ENCODE measurements around the gene BBS5.
"Not testable (repeated sequence)": the region's sequence is repeated elsewhere in the genome, so short reads cannot be mapped to it uniquely, and the experiment has no call there.

The BBS5 gene

GRCh38 chr2:169448865-169449264 is 30.4 kb upstream of the BBS5 start:
- CTCF ChIA-PET: interaction anchor here (0.9 kb wide), 1 partner anchor 428 kb away, joined by 3 read pairs; no protein-coding TSS in a partner anchor
- no CpG with 5 or more reads among the region's 1 CpG for WGBS (ENCODE audit: insufficient coverage)

GRCh38 chr2:169452080-169452479 is 27.2 kb upstream of the BBS5 start:
- Histone ChIP-seq H3K36me3 (ENCODE audit: control insufficient read depth in 4 of 4, insufficient read depth in 4 of 4, low read length in 3 of 4) (no peaks in the 10 kb centered on the region), H3K9me3 (ENCODE audit: control extremely low read depth in 1 of 5, control insufficient read depth in 4 of 5, insufficient read depth in 2 of 5, low read depth in 1 of 5, low read length in 4 of 5) (no peaks in the 10 kb centered on the region), H3K27me3 (replicated peaks in 2 of 5; ENCODE audit: control insufficient read depth in 4 of 5, insufficient read depth in 5 of 5, low read length in 4 of 5) (no peaks in the 10 kb centered on the region), H3K27ac (ENCODE audit: insufficient read depth in 1 of 2, low read depth in 1 of 2, low read length in 2 of 2, poor library complexity in 1 of 2, severe bottlenecking in 2 of 2) (no peak overlapping the region), H3K4me3 (ENCODE audit: control insufficient read depth in 1 of 7, extremely low read depth in 1 of 7, insufficient read depth in 4 of 7, low read depth in 2 of 7, low read length in 6 of 7) (no peak overlapping the region), H3K4me1 (ENCODE audit: control extremely low read depth in 1 of 4, control insufficient read depth in 4 of 4, insufficient read depth in 4 of 4, low read length in 3 of 4) (no peaks in the 10 kb centered on the region)
- peak; percentile 46 to 68 (median 60) for DNase-seq
- POLR2A ChIA-PET: interaction anchor here (0.5 kb wide), 1 partner anchor 396 kb away, joined by 6 read pairs; no protein-coding TSS in a partner anchor
- CTCF ChIA-PET: interaction anchor here (0.9 to 2.5 kb wide), 15 partner anchors 9 to 479 kb away, joined by 3 to 10 read pairs (median 5); no protein-coding TSS in a partner anchor

More at GRCh38 chr2:169448865-169449264, 30.4 kb upstream of the BBS5 start:
- Histone ChIP-seq H3K27me3 (replicated peaks in 2 of 5; ENCODE audit: control insufficient read depth in 4 of 5, insufficient read depth in 5 of 5, low read length in 4 of 5) (no peaks in the 10 kb centered on the region), H3K36me3 (ENCODE audit: control insufficient read depth in 4 of 4, insufficient read depth in 4 of 4, low read length in 3 of 4) (no peaks in the 10 kb centered on the region), H3K9me3 (ENCODE audit: control extremely low read depth in 1 of 5, control insufficient read depth in 4 of 5, insufficient read depth in 2 of 5, low read depth in 1 of 5, low read length in 4 of 5) (peaks cover 0 to 2% (median 0%) of the 10 kb centered on the region in 5 experiments), H3K4me3 (ENCODE audit: control insufficient read depth in 1 of 7, extremely low read depth in 1 of 7, insufficient read depth in 4 of 7, low read depth in 2 of 7, low read length in 6 of 7) (no peak overlapping the region), H3K27ac (ENCODE audit: insufficient read depth in 1 of 2, low read depth in 1 of 2, low read length in 2 of 2, poor library complexity in 1 of 2, severe bottlenecking in 2 of 2) (no peak overlapping the region), H3K4me1 (ENCODE audit: control extremely low read depth in 1 of 4, control insufficient read depth in 4 of 4, insufficient read depth in 4 of 4, low read length in 3 of 4) (no peaks in the 10 kb centered on the region)
- POLR2A ChIA-PET: no interaction called here
- DNase-seq: no peak

GRCh38 chr2:169453044-169453443 is 26.2 kb upstream of the BBS5 start:
- DNase-seq; POLR2A ChIA-PET; H3K9me3 ChIP-seq (ENCODE audit: control extremely low read depth in 1 of 5, control insufficient read depth in 4 of 5, insufficient read depth in 2 of 5, low read depth in 1 of 5, low read length in 4 of 5); H3K36me3 ChIP-seq (ENCODE audit: control insufficient read depth in 4 of 4, insufficient read depth in 4 of 4, low read length in 3 of 4); H3K4me3 ChIP-seq (ENCODE audit: control insufficient read depth in 1 of 7, extremely low read depth in 1 of 7, insufficient read depth in 4 of 7, low read depth in 2 of 7, low read length in 6 of 7); H3K27me3 ChIP-seq (replicated peaks in 2 of 5; ENCODE audit: control insufficient read depth in 4 of 5, insufficient read depth in 5 of 5, low read length in 4 of 5); H3K27ac ChIP-seq (ENCODE audit: insufficient read depth in 1 of 2, low read depth in 1 of 2, low read length in 2 of 2, poor library complexity in 1 of 2, severe bottlenecking in 2 of 2); H3K4me1 ChIP-seq (ENCODE audit: control extremely low read depth in 1 of 4, control insufficient read depth in 4 of 4, insufficient read depth in 4 of 4, low read length in 3 of 4): not testable (repeated sequence)
- CTCF ChIA-PET: interaction anchor here (1.2 to 2.5 kb wide), 11 partner anchors 8 to 478 kb away, joined by 3 to 10 read pairs (median 5); no protein-coding TSS in a partner anchor
- 91% methylated on average over 8 of the region's 9 CpGs for WGBS (ENCODE audit: insufficient coverage)

GRCh38 chr2:169461143-169461542 is 18.2 kb upstream of the BBS5 start:
- H3K9me3 ChIP-seq (ENCODE audit: control extremely low read depth in 1 of 5, control insufficient read depth in 4 of 5, insufficient read depth in 2 of 5, low read depth in 1 of 5, low read length in 4 of 5): no peaks in the 10 kb centered on the region
- WGBS (ENCODE audit: insufficient coverage): no CpG with 5 or more reads among the region's 1 CpG
- no peak overlapping the region for H3K4me3 ChIP-seq (ENCODE audit: control insufficient read depth in 1 of 7, extremely low read depth in 1 of 7, insufficient read depth in 4 of 7, low read depth in 2 of 7, low read length in 6 of 7)
- CTCF ChIA-PET: interaction anchor here (0.7 to 2.0 kb wide), 2 partner anchors 9 to 96 kb away, joined by 3 to 6 read pairs; no protein-coding TSS in a partner anchor
- DNase-seq: no peak
- no peak overlapping the region for H3K27ac ChIP-seq (ENCODE audit: insufficient read depth in 1 of 2, low read depth in 1 of 2, low read length in 2 of 2, poor library complexity in 1 of 2, severe bottlenecking in 2 of 2)
- POLR2A ChIA-PET: no interaction called here
- H3K4me1 ChIP-seq (ENCODE audit: control extremely low read depth in 1 of 4, control insufficient read depth in 4 of 4, insufficient read depth in 4 of 4, low read length in 3 of 4): no peaks in the 10 kb centered on the region
- no peaks in the 10 kb centered on the region for H3K27me3 ChIP-seq (replicated peaks in 2 of 5; ENCODE audit: control insufficient read depth in 4 of 5, insufficient read depth in 5 of 5, low read length in 4 of 5)
- H3K36me3 ChIP-seq (ENCODE audit: control insufficient read depth in 4 of 4, insufficient read depth in 4 of 4, low read length in 3 of 4): no peaks in the 10 kb centered on the region

DNA sequence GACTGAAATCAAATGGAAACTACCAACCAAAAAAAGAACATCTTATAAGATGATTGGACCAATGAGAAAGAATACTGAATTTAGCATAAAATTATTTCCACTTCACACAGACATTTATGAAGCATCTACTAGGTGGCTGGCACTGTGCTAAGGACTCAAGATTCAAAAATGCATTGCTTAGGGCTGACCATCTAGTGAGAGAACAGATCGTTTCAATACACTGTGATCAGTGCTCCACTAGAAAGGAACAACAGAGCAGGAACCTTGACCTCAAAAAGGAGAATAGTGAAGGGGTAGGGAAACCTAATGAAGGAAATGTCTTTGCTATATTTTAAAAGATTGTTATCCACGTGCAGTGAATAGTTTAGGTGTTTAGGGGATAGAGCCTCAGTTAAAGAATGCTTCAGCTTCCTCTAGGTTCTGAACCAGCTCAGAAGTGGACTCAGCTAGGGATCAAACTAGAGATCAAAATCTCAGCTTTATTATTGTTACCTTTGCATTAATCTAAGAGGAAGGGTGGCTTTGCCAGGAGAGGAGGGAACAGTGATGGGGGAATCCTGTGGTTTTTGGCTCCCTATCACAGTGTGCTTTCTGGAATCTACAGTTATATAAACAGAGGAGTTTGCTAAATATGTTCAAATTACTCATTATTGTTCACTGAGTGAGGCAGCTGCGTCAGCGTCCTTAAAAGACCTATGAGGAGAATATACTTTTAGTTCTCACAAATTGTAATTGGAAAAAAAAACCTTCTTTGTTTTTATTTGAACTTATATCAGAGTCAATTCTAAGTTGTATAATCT is 16.2 kb upstream of the BBS5 start:
- Histone ChIP-seq H3K4me1 (ENCODE audit: control extremely low read depth in 1 of 4, control insufficient read depth in 4 of 4, insufficient read depth in 4 of 4, low read length in 3 of 4) (no peaks in the 10 kb centered on the region), H3K27ac (ENCODE audit: insufficient read depth in 1 of 2, low read depth in 1 of 2, low read length in 2 of 2, poor library complexity in 1 of 2, severe bottlenecking in 2 of 2) (no peak overlapping the region), H3K9me3 (ENCODE audit: control extremely low read depth in 1 of 5, control insufficient read depth in 4 of 5, insufficient read depth in 2 of 5, low read depth in 1 of 5, low read length in 4 of 5) (no peaks in the 10 kb centered on the region), H3K36me3 (ENCODE audit: control insufficient read depth in 4 of 4, insufficient read depth in 4 of 4, low read length in 3 of 4) (no peaks in the 10 kb centered on the region), H3K27me3 (replicated peaks in 2 of 5; ENCODE audit: control insufficient read depth in 4 of 5, insufficient read depth in 5 of 5, low read length in 4 of 5) (no peaks in the 10 kb centered on the region), H3K4me3 (ENCODE audit: control insufficient read depth in 1 of 7, extremely low read depth in 1 of 7, insufficient read depth in 4 of 7, low read depth in 2 of 7, low read length in 6 of 7) (no peak overlapping the region)
- no peak for DNase-seq
- POLR2A ChIA-PET: no interaction called here
- 60% methylated on average over 1 of the region's 4 CpGs for WGBS (ENCODE audit: insufficient coverage)
- CTCF ChIA-PET: interaction anchor here (1.0 to 2.9 kb wide), 2 partner anchors 11 to 16 kb away, joined by 3 to 10 read pairs; partner anchors contain the start of gene BBS5

DNA sequence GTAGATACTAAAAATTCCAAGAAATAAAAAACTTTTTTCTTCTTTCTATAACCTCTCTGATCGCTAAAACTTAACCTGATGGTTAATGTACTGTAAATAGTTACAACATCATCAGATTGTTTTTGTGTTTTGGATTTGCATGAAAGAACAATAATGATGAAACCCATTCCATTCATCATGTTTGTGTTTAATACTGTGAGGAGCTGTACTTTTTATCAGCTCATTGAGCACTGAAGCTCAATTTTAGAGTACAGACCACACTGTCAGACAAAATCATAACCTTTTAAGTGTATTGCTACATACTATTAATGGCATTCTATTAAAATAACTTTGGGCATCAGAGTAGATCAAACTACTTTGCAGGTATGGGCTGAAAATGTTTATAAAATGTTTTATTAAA is 14.8 kb upstream of the BBS5 start:
- H3K27ac ChIP-seq (ENCODE audit: insufficient read depth in 1 of 2, low read depth in 1 of 2, low read length in 2 of 2, poor library complexity in 1 of 2, severe bottlenecking in 2 of 2): no peak overlapping the region
- H3K27me3 ChIP-seq (replicated peaks in 2 of 5; ENCODE audit: control insufficient read depth in 4 of 5, insufficient read depth in 5 of 5, low read length in 4 of 5): no peaks in the 10 kb centered on the region
- no peaks in the 10 kb centered on the region for H3K4me1 ChIP-seq (ENCODE audit: control extremely low read depth in 1 of 4, control insufficient read depth in 4 of 4, insufficient read depth in 4 of 4, low read length in 3 of 4)
- no peaks in the 10 kb centered on the region for H3K9me3 ChIP-seq (ENCODE audit: control extremely low read depth in 1 of 5, control insufficient read depth in 4 of 5, insufficient read depth in 2 of 5, low read depth in 1 of 5, low read length in 4 of 5)
- peak in 2 of 3 donors; percentile 24 to 60 for DNase-seq
- no peaks in the 10 kb centered on the region for H3K36me3 ChIP-seq (ENCODE audit: control insufficient read depth in 4 of 4, insufficient read depth in 4 of 4, low read length in 3 of 4)
- no peak overlapping the region for H3K4me3 ChIP-seq (ENCODE audit: control insufficient read depth in 1 of 7, extremely low read depth in 1 of 7, insufficient read depth in 4 of 7, low read depth in 2 of 7, low read length in 6 of 7)
- ChIA-PET CTCF (interaction anchor here (2.9 kb wide), 1 partner anchor 13 kb away, joined by 10 read pairs; no protein-coding TSS in a partner anchor), POLR2A (interaction anchor here (0.9 kb wide), 1 partner anchor 43 kb away, joined by 3 read pairs; no protein-coding TSS in a partner anchor)
- WGBS (ENCODE audit: insufficient coverage): no CpG with 5 or more reads among the region's 1 CpG

- 100% methylated on average over 2 of the region's 2 CpGs for WGBS (ENCODE audit: insufficient coverage)
- no peaks in the 10 kb centered on the region for H3K27me3 ChIP-seq (replicated peaks in 2 of 5; ENCODE audit: control insufficient read depth in 4 of 5, insufficient read depth in 5 of 5, low read length in 4 of 5)
- no peaks in the 10 kb centered on the region for H3K4me1 ChIP-seq (ENCODE audit: control extremely low read depth in 1 of 4, control insufficient read depth in 4 of 4, insufficient read depth in 4 of 4, low read length in 3 of 4)
- no peak overlapping the region for H3K4me3 ChIP-seq (ENCODE audit: control insufficient read depth in 1 of 7, extremely low read depth in 1 of 7, insufficient read depth in 4 of 7, low read depth in 2 of 7, low read length in 6 of 7)
- ChIA-PET CTCF (interaction anchor here (2.9 kb wide), 1 partner anchor 13 kb away, joined by 10 read pairs; no protein-coding TSS in a partner anchor), POLR2A (interaction anchor here (0.9 kb wide), 1 partner anchor 42 kb away, joined by 3 read pairs; no protein-coding TSS in a partner anchor)
- H3K36me3 ChIP-seq (ENCODE audit: control insufficient read depth in 4 of 4, insufficient read depth in 4 of 4, low read length in 3 of 4): no peaks in the 10 kb centered on the region
- no peak overlapping the region for H3K27ac ChIP-seq (ENCODE audit: insufficient read depth in 1 of 2, low read depth in 1 of 2, low read length in 2 of 2, poor library complexity in 1 of 2, severe bottlenecking in 2 of 2)
- peak in 2 of 3 donors; percentile 54 to 76 for DNase-seq
- no peaks in the 10 kb centered on the region for H3K9me3 ChIP-seq (ENCODE audit: control extremely low read depth in 1 of 5, control insufficient read depth in 4 of 5, insufficient read depth in 2 of 5, low read depth in 1 of 5, low read length in 4 of 5)
These were observed 14.4 kb upstream of the BBS5 start for GRCh38 chr2:169464882-169465281.
